ENCODE data around the gene SMIM10L2A.
"Not testable (repeated sequence)": the region's sequence is repeated elsewhere in the genome, so short reads cannot be mapped to it uniquely, and the experiment has no call there.

Gene SMIM10L2A

GRCh38 chrX:135421932-135422809 is at the start of gene SMIM10L2A:
Gene SMIM10L2A, plus strand, starts transcription at chrX:135421944. Its CDS starts 188 bp downstream, at chrX:135422132.
- in situ Hi-C loops (cut with HindIII; ENCODE audit: low sequenced_read_pairs): no loop called here

DNA sequence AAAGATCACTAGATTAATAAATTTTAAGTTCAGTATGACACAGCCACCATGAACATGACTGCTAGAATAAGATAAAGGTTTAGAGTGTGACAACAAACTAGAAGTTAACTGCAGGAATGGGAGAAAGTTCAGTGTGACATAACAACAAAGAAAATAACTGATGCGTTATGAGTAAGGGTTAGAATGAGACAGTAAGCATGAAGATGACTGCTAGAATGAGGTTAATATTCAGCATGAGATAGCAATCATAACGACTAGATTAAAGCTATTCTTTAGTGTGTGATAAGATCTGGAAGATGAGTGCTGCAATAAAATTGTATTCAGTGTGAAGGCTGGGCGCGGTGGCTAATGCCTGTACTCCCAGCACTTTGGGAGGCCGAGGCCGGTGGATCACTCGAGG is 48.4 kb upstream of the SMIM10L2A start:
- in situ Hi-C loops (cut with HindIII; ENCODE audit: low sequenced_read_pairs): no loop called here

DNA sequence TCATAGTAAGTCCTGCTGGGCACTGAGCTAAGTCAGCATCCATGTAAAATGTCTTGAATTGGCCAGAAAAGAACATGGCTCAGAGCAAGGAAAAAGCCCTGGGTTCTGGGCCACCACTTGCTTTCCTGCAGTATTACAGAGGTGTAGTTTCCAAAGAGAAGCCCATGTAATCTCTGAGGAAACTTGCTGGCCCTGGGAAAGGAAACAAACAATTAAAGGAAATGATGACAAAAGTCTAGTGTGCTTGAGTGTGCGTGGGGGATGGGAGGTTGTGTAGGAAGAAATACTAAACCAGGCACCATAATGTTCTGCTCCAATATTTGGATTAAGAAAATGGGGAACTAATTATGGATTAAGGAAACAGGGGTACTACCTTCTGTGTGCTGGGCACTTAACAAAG is 39.5 kb upstream of the SMIM10L2A start:
- in situ Hi-C loops (cut with HindIII; ENCODE audit: low sequenced_read_pairs): no loop called here

DNA sequence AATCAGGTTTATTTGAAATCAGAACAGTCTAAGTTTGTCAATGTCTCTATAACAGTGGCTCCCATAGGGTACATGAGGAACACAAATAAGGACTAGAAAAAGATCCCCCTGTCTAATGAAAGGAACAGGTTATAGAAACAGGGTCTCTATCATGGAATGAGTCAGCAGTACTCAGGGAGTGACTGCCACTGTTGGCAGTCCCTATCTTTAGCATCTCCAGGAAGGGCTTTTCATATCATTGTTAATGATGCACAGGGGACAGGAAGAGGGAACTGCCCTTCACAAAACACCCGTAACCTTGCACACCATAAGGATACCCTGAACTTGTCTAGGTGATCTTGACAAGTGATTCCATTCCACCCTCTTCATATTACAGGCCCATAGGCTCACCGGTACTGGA is 38.5 kb upstream of the SMIM10L2A start:
- in situ Hi-C loops (cut with HindIII; ENCODE audit: low sequenced_read_pairs): no loop called here

GRCh38 chrX:135384161-135384836 is 37.4 kb upstream of the SMIM10L2A start:
- in situ Hi-C loops (cut with HindIII; ENCODE audit: low sequenced_read_pairs): no loop called here

GRCh38 chrX:135388841-135389240 is 32.9 kb upstream of the SMIM10L2A start:
- in situ Hi-C loops (cut with HindIII; ENCODE audit: low sequenced_read_pairs): no loop called here

DNA sequence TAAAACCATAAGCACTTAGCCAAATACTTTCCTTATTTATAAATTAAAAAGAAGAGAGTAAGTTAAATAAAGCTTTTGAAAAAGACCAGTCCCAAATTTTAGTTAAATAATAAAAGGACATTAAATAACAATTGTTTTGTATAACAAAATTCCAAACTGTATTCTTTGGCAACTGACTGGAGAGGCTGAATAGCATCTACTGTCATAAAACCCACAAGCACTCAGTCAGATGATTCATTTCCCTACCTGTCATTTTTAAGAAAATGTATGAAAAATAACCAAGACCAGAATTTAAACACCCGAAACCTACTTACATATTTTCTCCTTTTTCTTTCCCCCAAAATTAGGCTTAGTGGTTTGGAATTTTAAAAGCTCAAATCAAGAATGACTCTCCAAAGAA is 32.5 kb upstream of the SMIM10L2A start:
- in situ Hi-C loops (cut with HindIII; ENCODE audit: low sequenced_read_pairs): no loop called here

DNA sequence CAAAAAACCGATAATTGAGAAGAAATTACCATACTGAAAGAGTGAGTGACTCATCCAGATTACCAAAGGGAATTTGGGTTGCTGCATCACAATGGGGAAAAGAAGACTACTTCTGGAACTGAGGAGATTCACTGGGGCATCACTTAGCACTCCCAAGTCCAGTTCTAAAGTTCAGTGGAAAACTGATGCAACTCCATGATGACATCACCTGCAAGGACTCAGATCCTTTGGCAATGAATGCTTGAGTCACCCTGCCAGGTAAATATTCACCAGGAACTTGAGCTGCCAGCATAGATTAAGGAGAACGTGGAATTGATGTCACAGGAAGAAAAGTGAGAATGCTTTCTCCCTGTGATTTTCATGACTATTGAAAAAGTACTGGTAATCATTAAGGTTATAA is 32.0 kb upstream of the SMIM10L2A start:
- in situ Hi-C loops (cut with HindIII; ENCODE audit: low sequenced_read_pairs): no loop called here

DNA sequence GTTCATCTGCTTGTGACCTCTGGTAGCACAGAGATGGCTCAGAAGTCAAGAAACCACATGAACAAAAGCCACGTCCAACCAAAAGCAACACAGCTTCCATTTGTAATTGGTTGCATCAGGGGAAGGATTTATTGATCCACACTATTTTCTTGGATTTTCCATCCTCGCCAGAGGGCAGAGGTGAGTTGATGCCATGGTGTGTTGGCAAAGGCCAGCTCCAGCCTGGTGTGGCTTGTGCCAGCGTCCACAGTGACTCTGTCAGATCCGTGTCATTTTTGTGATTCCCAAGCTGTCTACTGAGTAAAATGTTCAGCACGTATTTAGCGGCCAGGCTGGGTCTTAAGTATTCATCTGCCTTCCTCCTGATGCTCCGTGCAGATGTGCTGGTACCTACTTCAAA is 30.0 kb upstream of the SMIM10L2A start:
- in situ Hi-C loops (cut with HindIII; ENCODE audit: low sequenced_read_pairs): no loop called here

- in situ Hi-C loops (cut with HindIII; ENCODE audit: low sequenced_read_pairs): no loop called here
These were observed 28.7 kb upstream of the SMIM10L2A start for GRCh38 chrX:135393051-135393450.

DNA sequence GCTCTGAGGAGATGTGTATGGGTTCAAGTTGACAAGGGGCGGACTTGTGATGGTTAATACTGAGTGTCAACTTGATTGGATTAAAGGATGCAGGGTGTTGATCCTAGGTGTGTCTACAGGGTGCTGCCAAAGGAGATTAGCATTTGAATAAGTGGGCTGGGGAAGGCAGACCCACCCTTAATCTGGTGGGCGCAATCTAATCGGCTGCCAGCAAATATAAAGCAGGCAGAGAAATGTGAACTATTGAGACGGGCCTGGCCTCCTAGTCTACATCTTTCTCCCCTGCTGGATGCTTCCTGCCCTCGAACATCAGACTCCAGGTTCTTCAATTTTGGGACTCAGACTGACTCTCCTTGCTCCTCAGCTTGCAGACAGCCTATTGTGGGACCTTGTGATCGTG is 26.7 kb upstream of the SMIM10L2A start:
- in situ Hi-C loops (cut with HindIII; ENCODE audit: low sequenced_read_pairs): no loop called here

DNA sequence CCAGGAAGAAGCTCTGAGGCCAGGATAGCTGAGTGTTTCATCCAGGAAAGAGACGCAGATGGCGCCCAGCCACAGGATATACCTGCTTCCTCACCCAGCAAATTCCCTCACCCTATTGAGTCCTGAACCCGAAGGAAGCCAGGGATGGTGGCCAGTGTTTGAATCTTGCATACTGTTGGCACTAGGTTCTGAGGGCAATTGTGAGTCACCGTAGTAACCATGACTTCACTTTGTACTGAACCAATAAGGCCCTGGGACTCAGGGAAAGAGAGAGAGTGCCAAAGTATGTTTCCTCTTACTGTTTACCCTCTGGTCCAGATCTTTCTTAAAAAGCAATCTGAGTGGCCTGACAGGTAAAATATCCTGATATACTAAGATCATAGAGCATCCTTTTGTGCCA is 25.6 kb upstream of the SMIM10L2A start:
- in situ Hi-C loops (cut with HindIII; ENCODE audit: low sequenced_read_pairs): no loop called here

GRCh38 chrX:135396566-135396965 is 25.2 kb upstream of the SMIM10L2A start:
- in situ Hi-C loops (cut with HindIII; ENCODE audit: low sequenced_read_pairs): no loop called here

DNA sequence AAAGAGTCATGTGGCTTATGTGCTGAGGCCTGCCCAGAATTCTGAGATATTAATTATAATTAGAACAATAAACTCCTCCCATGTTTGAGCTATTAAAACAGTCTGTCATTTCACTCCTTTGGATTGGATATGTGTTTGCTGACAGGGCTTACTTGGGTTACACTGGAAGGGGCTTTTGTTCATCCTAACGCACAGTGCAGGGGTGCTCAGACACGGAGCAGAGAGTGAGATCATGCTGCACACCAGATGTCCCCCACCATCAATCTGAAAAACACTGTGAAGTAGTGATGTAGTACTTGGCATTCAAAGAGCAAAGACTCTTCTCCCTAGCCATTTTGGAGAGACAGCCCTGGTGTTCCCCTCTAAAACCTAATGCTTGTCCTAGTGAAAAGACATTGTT is 24.1 kb upstream of the SMIM10L2A start:
- in situ Hi-C loops (cut with HindIII; ENCODE audit: low sequenced_read_pairs): no loop called here

DNA sequence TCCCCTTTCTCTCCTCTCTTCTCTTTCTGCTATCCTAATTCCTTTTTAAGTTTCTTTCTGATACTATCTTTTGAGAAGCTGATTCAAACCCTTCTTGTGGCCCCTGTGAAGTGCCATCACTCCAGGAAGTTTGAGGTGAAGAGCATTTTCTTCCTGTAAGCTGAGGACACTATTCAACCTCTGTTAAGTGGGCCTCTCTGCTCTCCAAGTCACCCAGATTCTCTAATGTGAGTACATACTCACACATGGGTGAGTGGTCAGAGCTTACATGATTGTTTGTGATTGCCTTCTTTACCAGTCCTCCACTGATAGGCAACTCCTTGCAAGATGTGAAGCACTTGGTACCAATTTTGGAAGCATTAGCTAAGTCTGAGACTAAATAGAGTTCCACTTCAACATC is 18.4 kb upstream of the SMIM10L2A start:
- in situ Hi-C loops (cut with HindIII; ENCODE audit: low sequenced_read_pairs): no loop called here

DNA sequence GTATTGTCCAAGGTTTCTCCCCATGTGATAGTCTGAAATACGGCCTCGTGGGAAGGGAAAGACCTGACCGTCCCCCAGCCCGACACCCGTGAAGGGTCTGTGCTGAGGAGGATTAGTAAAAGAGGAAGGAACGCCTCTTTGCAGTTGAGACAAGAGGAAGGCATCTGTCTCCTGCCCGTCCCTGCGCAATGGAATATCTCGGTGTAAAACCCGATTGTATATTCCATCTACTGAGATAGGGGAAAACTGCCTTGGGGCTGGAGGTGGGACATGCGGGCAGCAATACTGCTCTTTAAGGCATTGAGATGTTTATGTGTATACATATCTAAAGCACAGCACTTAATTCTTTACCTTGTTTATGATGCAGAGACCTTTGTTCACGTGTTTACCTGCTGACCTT is 15.3 kb upstream of the SMIM10L2A start:
- in situ Hi-C loops (cut with HindIII; ENCODE audit: low sequenced_read_pairs): not testable (repeated sequence)

DNA sequence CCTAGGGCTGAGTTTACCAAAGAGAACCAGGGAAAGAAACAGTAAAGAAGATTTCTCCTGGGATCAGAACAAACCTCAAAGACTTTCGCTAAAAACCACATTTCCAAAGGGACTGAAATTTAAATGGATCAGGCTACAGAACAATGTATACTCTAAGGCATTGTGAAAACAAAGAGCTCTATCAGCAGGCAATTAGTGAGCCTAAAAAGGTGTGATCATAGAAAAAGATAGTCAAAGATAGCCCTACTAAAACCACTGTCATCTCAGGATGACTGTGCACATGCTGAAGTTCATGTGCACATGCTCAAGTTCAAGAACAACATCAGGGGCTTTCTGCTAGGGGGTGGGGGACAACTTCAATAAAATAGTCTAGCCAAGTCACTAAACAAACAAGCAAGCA is 12.9 kb upstream of the SMIM10L2A start:
- in situ Hi-C loops (cut with HindIII; ENCODE audit: low sequenced_read_pairs): no loop called here

DNA sequence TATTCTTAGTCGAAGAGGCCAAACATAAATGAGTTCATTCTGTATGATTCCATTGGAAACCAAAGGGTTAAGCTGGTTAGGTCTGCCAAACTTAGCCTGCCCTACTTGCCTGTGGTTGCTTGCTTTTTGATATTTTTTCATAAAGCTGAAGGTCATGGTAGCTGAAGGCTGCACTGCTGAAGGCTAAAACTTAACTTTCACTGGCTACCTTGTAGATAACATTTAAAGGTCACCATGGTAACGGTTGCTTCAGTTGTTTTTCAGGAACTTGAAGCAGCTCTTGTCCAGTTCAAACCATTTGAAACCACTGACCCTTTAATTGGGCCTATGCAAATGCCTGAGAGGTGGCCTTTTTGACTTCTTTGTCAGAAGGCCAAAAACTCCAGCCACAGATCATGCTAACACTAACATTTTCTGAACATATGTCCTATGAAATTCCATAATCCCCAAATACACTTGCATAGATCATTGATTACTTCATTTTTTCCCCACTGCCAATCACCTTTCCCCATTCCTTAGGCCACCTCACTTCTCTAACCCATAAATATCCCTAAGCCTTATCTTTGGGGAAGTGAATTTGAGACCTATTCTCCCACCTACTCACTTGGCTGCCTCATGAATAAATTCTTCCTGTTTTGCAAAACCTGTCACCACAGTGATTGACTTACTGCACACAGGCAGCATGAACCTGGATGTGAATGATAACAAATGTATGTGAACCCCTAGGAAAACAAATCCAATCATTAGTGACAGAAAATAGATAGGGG is 10.7 kb upstream of the SMIM10L2A start:
- in situ Hi-C loops (cut with HindIII; ENCODE audit: low sequenced_read_pairs): no loop called here

DNA sequence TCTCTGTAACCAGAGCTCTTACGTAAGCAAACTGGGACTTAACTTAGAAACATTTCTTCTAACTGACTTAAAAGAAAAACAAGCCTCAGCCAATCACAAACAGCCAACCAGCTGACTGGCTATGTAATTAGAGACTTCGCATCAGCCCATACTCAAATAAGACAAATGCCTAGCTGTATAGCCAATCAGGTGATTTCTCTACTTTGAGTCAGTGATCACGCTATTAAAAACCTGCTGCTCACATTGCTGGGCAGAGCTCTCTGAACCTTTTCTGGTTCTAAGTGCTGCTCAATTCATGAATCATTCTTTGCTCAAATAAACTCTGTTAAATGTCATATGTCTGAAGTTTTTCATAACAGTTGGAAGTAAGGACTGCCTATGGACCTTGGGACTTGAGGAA is 9.9 kb upstream of the SMIM10L2A start:
- in situ Hi-C loops (cut with HindIII; ENCODE audit: low sequenced_read_pairs): no loop called here

GRCh38 chrX:135416546-135416945 is 5.2 kb upstream of the SMIM10L2A start:
- in situ Hi-C loops (cut with HindIII; ENCODE audit: low sequenced_read_pairs): no loop called here

- in situ Hi-C loops (cut with HindIII; ENCODE audit: low sequenced_read_pairs): no loop called here
These were observed 913 bp upstream of the SMIM10L2A start for GRCh38 chrX:135420831-135421230.

- in situ Hi-C loops (cut with HindIII; ENCODE audit: low sequenced_read_pairs): no loop called here
These were observed 210 bp upstream of the SMIM10L2A start for GRCh38 chrX:135421537-135421931.

Measured in DLD1 (cell line).